Transverse colon (tissue), 4 donors: ENCODE data around the gene ULK4.

Experiments used
- POLR2AphosphoS5 ChIP-seq, 3 donors: sonication (generic); formaldehyde crosslinking; IDR thresholded peaks; one replicate each; pipeline ENCODE4 v1.6.1; 2016; ENCODE audit warnings: antibody characterized with exemption in 3 of 3
- TF ChIP-seq, protein P1 (sequence below), 5 experiments: fragments of 200-600 bp in 3 of 5; fragments of 450-650 bp in 2 of 5; sonication (generic) in 3 of 5; IDR thresholded peaks; 1 replicate in 2 of 5; 2 replicates in 3 of 5; pipeline ENCODE4 v1.5.1; 2016 to 2017; ENCODE audit warnings: antibody characterized with exemption in 5 of 5, inconsistent platforms in 3 of 5, mild to moderate bottlenecking in 2 of 5, moderate library complexity in 1 of 5

GRCh38 chr3:41574900-41575299, 387.0 kb downstream of the ULK4 start:
- no peak for TF ChIP-seq POLR2AphosphoS5 (IDR thresholded peaks at IDR 0.05)
- TF ChIP-seq, protein P1, sequence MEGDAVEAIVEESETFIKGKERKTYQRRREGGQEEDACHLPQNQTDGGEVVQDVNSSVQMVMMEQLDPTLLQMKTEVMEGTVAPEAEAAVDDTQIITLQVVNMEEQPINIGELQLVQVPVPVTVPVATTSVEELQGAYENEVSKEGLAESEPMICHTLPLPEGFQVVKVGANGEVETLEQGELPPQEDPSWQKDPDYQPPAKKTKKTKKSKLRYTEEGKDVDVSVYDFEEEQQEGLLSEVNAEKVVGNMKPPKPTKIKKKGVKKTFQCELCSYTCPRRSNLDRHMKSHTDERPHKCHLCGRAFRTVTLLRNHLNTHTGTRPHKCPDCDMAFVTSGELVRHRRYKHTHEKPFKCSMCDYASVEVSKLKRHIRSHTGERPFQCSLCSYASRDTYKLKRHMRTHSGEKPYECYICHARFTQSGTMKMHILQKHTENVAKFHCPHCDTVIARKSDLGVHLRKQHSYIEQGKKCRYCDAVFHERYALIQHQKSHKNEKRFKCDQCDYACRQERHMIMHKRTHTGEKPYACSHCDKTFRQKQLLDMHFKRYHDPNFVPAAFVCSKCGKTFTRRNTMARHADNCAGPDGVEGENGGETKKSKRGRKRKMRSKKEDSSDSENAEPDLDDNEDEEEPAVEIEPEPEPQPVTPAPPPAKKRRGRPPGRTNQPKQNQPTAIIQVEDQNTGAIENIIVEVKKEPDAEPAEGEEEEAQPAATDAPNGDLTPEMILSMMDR (IDR thresholded peaks at IDR 0.05), result no peak
